Esophagus muscularis mucosa (tissue), 4 donors: ENCODE measurements around the gene DAD1. TPM values are rescaled to one million over a fixed set of nuclear protein-coding genes. Genes with fewer than 3 reads are reported as not detected.
A peak's percentile ranks its signal among the peaks of the same experiment; 100 is the strongest.

Experiments
- DNase-seq: peaks from one replicate; pipeline ENCODE4 v3.0.0-alpha.2; 2017; ENCODE audit errors: extremely low spot score
- H3K27ac ChIP-seq, 4 donors: fragments of 200-600 bp; sonication (generic); replicated peaks in 1 of 4; 1 replicate in 3 of 4; 2 replicates in 1 of 4; pipeline ENCODE4 v1.5.1; 2016 to 2019; ENCODE audit warnings: mild to moderate bottlenecking in 1 of 4
- H3K27me3 ChIP-seq, 4 donors: fragments of 200-600 bp; sonication (generic); one replicate each; pipeline versions ENCODE4 v1.5.1 to v1.6.0; 2016 to 2019
- H3K36me3 ChIP-seq, 4 donors: fragments of 200-600 bp; sonication (generic); one replicate each; pipeline ENCODE4 v1.5.1; 2016 to 2019
- H3K4me1 ChIP-seq, 4 donors: fragments of 200-600 bp; sonication (generic); one replicate each; pipeline ENCODE4 v1.5.1; 2016 to 2019
- H3K4me3 ChIP-seq, 4 donors: fragments of 200-600 bp; sonication (generic); 1 replicate in 2 of 4; 2 replicates in 2 of 4; pipeline ENCODE4 v1.5.1; 2016 to 2019; ENCODE audit warnings: mild to moderate bottlenecking in 4 of 4, moderate library complexity in 1 of 4
- H3K9me3 ChIP-seq, 4 donors: fragments of 200-600 bp; sonication (generic); 1 replicate in 3 of 4; 2 replicates in 1 of 4; pipeline ENCODE4 v1.5.1; 2016 to 2019
- EP300 ChIP-seq: sonication (generic); formaldehyde crosslinking; IDR thresholded peaks from one replicate; pipeline ENCODE4 v1.6.1; 2017; ENCODE audit warnings: antibody characterized with exemption
- POLR2A ChIP-seq: fragments of 450-650 bp; IDR thresholded peaks from one replicate; pipeline ENCODE4 v1.6.1; 2017; ENCODE audit warnings: antibody characterized with exemption, moderate library complexity, mild to moderate bottlenecking, low read depth
- POLR2AphosphoS5 ChIP-seq, 2 donors: sonication (generic); formaldehyde crosslinking; IDR thresholded peaks; one replicate each; pipeline ENCODE4 v1.6.1; 2017; ENCODE audit warnings: antibody characterized with exemption in 2 of 2
- WGBS: methylation state at CpG from one replicate; pipeline ENCODE4 v1.1.5; 2018; 5-methylcytosine and 5-hydroxymethylcytosine counted together
- intact Hi-C: fragments of 100-400 bp; cut with DNase I; formaldehyde crosslinking; loops from one replicate; pipeline ENCODE4 v1.15.1; 2023
- total RNA-seq, 4 donors: library from RNA; depleted of rRNA; stranded (reverse); fragments of >200 nt; gene quantifications; one replicate each; pipeline versions ENCODE4 v1.1.0 to v1.2.1, GENCODE V29; 2016
- TF ChIP-seq, protein P1 (sequence below), 3 experiments: fragments of 200-600 bp in 2 of 3; fragments of 450-650 bp in 1 of 3; sonication (generic) in 2 of 3; IDR thresholded peaks; one replicate each; pipeline ENCODE4 v1.5.1; 2017 to 2019; ENCODE audit warnings: antibody characterized with exemption in 3 of 3, mild to moderate bottlenecking in 2 of 3, moderate library complexity in 1 of 3

Gene DAD1
- total RNA-seq, 4 donors from 2014 or later = 118 to 154 (median 131) TPM

- H3K27me3 ChIP-seq = no peaks in the 10 kb centered on the region
- peaks cover 0 to 11% (median under 1%) of the 10 kb centered on the region in 4 donors for H3K4me1 ChIP-seq
- intact Hi-C loops = no loop called here
- TF ChIP-seq, protein P1, sequence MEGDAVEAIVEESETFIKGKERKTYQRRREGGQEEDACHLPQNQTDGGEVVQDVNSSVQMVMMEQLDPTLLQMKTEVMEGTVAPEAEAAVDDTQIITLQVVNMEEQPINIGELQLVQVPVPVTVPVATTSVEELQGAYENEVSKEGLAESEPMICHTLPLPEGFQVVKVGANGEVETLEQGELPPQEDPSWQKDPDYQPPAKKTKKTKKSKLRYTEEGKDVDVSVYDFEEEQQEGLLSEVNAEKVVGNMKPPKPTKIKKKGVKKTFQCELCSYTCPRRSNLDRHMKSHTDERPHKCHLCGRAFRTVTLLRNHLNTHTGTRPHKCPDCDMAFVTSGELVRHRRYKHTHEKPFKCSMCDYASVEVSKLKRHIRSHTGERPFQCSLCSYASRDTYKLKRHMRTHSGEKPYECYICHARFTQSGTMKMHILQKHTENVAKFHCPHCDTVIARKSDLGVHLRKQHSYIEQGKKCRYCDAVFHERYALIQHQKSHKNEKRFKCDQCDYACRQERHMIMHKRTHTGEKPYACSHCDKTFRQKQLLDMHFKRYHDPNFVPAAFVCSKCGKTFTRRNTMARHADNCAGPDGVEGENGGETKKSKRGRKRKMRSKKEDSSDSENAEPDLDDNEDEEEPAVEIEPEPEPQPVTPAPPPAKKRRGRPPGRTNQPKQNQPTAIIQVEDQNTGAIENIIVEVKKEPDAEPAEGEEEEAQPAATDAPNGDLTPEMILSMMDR (IDR thresholded peaks at IDR 0.05) = no peak
- no peak for TF ChIP-seq POLR2AphosphoS5 (IDR thresholded peaks at IDR 0.05)
- no peak for TF ChIP-seq POLR2A
- TF ChIP-seq EP300 = no peak
- H3K4me3 ChIP-seq = no peak overlapping the region
- no peaks in the 10 kb centered on the region for H3K9me3 ChIP-seq
- H3K27ac ChIP-seq = no peak overlapping the region
- H3K36me3 ChIP-seq = peaks cover 90 to 100% (median 100%) of the 10 kb centered on the region in 4 donors
- 88% methylated on average over 6 of the region's 6 CpGs for WGBS
- DNase-seq = no peak
These were observed 17.4 kb upstream of the DAD1 start for GRCh38 chr14:22606380-22606779.

DNA sequence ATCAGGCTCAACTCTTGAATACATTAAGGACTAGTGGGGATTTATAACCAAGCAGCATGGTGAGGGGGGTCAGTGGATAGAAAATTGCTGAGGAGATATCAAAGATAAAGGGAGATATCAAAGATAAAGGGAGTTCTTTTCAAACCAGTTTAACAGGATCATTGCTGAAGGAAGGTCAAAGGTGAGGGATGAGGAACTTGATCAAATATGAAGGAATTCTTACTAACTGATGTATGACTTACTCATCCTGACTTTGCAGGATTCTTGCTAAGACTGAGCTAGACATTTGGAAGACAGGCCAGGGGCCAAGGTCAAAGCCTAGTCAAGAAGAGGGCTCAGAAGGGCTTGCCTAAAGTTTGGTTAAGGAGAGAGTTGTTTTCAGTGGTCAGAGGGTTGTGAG, 13.8 kb upstream of the DAD1 start:
- Histone ChIP-seq H3K4me3 (no peak overlapping the region), H3K4me1 (peaks cover 16 to 40% (median 24%) of the 10 kb centered on the region in 4 donors), H3K9me3 (no peaks in the 10 kb centered on the region), H3K27ac (no peak overlapping the region), H3K27me3 (no peaks in the 10 kb centered on the region), H3K36me3 (peaks cover 57 to 66% (median 65%) of the 10 kb centered on the region in 4 donors)
- intact Hi-C loops = no loop called here
- TF ChIP-seq POLR2A (no peak), EP300 (no peak), POLR2AphosphoS5 (IDR thresholded peaks at IDR 0.05) (no peak)
- TF ChIP-seq, protein P1 (IDR thresholded peaks at IDR 0.05) = no peak
- DNase-seq = no peak

GRCh38 chr14:22601996-22602395, 13.0 kb upstream of the DAD1 start:
- TF ChIP-seq EP300 (no peak), POLR2A (no peak)
- Histone ChIP-seq H3K36me3 (peaks cover 50 to 57% (median 57%) of the 10 kb centered on the region in 4 donors), H3K27ac (no peak overlapping the region), H3K9me3 (no peaks in the 10 kb centered on the region), H3K4me1 (peaks cover 16 to 46% (median 30%) of the 10 kb centered on the region in 4 donors), H3K27me3 (no peaks in the 10 kb centered on the region), H3K4me3 (no peak overlapping the region)
- intact Hi-C loops = no loop called here
- DNase-seq = no peak
- 81% methylated on average over 5 of the region's 5 CpGs for WGBS

- H3K27ac ChIP-seq = no peak overlapping the region
- 95% methylated on average over 2 of the region's 2 CpGs for WGBS
- no peaks in the 10 kb centered on the region for H3K9me3 ChIP-seq
- no peak for TF ChIP-seq EP300
- H3K36me3 ChIP-seq = peaks cover 44 to 52% (median 51%) of the 10 kb centered on the region in 4 donors
- H3K27me3 ChIP-seq = no peaks in the 10 kb centered on the region
- intact Hi-C loops = no loop called here
- no peak overlapping the region for H3K4me3 ChIP-seq
- DNase-seq = no peak
- peaks cover 16 to 46% (median 30%) of the 10 kb centered on the region in 4 donors for H3K4me1 ChIP-seq
These were observed 12.4 kb upstream of the DAD1 start for GRCh38 chr14:22601456-22601855.

GRCh38 chr14:22600027-22600426, 11.0 kb upstream of the DAD1 start:
- Histone ChIP-seq H3K27me3 (no peaks in the 10 kb centered on the region), H3K4me1 (peaks cover 16 to 46% (median 30%) of the 10 kb centered on the region in 4 donors), H3K4me3 (no peak overlapping the region), H3K27ac (no peak overlapping the region), H3K9me3 (no peaks in the 10 kb centered on the region), H3K36me3 (peaks cover 30 to 38% (median 37%) of the 10 kb centered on the region in 4 donors)
- no peak for TF ChIP-seq POLR2A
- TF ChIP-seq, protein P1 (IDR thresholded peaks at IDR 0.05) = no peak
- TF ChIP-seq POLR2AphosphoS5 (IDR thresholded peaks at IDR 0.05) = no peak
- TF ChIP-seq EP300 = no peak
- intact Hi-C loops = no loop called here
- no peak for DNase-seq

DNA sequence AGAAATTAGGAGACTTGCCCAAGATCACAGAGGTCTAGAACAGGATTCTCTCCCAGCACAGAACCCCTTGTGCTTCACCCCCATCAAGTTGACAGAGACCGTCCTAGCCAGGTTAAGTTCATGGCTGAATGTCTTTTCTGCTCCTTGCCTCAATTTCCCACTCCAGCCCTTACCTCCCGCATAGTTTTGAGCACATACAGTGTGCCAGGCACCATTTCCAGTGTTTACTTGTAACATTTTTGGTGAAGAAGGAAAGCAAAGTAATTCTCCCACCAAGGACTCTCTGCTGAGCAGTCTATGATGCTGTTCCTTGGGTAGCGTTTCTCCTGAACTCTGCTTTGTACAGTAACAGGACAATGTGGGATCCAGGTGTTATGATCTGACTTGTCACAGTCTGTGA, 10.3 kb upstream of the DAD1 start:
- DNase-seq = no peak
- Histone ChIP-seq H3K36me3 (peaks cover 23 to 31% (median 30%) of the 10 kb centered on the region in 4 donors), H3K27ac (peak overlapping the region; percentile 85 to 91 (median 89))

More for the DNA sequence above, 10.3 kb upstream of the DAD1 start:
- Histone ChIP-seq H3K4me3 (peak overlapping the region; percentile 65 to 84 (median 73)), H3K9me3 (no peaks in the 10 kb centered on the region), H3K27me3 (no peaks in the 10 kb centered on the region), H3K4me1 (peaks cover 16 to 46% (median 30%) of the 10 kb centered on the region in 4 donors)
- whole genome bisulfite sequencing = 93% methylated on average over 3 of the region's 3 CpGs
- TF ChIP-seq, protein P1 (IDR thresholded peaks at IDR 0.05) = no peak
- TF ChIP-seq POLR2A (no peak), POLR2AphosphoS5 (IDR thresholded peaks at IDR 0.05) (no peak), EP300 (no peak)
- intact Hi-C loops = no loop called here
